HTERT RPE-1 (cell line): ENCODE results near the gene EPS15.
"Not testable (repeated sequence)": the region's sequence is repeated elsewhere in the genome, so short reads cannot be mapped to it uniquely, and the experiment has no call there.

Experiments
- in situ Hi-C: fragments of 300-500 bp; cut with MboI; formaldehyde crosslinking; loops from 4 replicates; pipeline ENCODE4 v1.14.3; 2020; ENCODE audit warnings: low sequenced_read_pairs

Gene EPS15

DNA sequence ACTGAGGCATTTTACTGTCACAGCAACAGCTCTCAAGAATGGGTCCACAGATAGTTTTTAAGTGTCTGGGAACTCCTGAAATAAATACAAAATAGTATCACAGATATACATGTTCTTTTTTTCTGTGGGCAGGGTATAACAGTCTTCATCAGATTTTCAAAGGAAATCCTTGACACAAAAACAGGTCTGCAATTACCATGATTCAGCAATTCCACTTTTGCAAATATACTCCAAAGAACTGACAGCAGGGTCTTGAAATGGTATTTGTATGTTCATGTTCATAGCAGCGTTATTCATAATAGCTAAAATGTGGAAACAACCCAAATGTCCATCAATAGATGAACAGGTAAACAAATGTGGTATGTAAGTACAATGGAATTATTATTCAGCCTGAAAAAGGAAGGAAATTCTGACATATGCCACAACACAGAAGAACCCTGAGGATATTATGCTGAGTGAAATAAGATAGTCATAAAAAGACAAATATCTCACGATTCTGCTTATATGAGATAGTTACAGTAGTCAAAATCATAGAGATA lies 85.0 kb downstream of the EPS15 start:
- in situ Hi-C loops: no loop called here

GRCh38 chr1:51433269-51433971 lies 85.6 kb downstream of the EPS15 start:
- in situ Hi-C loops: no loop called here

- in situ Hi-C loops: no loop called here
Observed at GRCh38 chr1:51432146-51432545, 86.9 kb downstream of the EPS15 start.

DNA sequence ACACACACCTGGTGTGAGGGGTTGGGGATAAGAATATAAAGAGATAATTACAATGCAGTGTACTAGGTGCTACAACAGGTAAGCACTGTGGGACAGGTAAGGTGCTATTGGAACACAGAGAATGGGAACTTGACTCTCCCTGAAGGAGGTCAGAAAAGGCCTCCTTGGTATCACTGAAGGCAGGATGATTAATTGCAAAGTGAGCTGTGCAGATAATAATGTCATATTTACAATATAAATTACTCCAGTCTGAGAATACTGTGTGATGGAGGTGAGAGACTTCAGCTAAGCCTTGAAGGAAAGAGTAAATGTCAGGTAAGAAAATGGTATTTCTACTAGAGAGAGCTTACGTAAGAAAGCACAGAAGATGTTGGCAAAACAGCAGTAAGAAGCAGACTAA lies 91.6 kb downstream of the EPS15 start:
- in situ Hi-C loops: no loop called here

DNA sequence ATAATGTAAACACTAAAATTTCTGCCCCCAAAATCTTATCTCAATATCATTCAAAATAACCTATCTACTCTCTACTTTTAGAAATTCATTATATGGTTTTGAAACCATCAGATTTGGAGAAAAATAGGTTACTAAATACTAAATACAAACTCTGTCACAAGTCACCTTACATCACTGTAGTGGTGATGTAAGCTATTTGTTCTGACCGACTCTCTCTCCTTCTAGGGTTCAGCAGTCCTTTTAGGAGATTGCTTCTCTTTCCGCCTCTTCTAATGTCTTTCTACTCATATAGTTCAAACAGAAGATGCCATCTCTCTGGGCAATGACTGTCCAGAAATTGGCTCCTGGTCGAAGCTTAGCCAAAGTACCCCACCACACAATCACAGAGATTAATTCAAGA lies 93.1 kb downstream of the EPS15 start:
- in situ Hi-C loops: no loop called here

GRCh38 chr1:51425273-51425672 lies 93.8 kb downstream of the EPS15 start:
- in situ Hi-C loops: no loop called here

DNA sequence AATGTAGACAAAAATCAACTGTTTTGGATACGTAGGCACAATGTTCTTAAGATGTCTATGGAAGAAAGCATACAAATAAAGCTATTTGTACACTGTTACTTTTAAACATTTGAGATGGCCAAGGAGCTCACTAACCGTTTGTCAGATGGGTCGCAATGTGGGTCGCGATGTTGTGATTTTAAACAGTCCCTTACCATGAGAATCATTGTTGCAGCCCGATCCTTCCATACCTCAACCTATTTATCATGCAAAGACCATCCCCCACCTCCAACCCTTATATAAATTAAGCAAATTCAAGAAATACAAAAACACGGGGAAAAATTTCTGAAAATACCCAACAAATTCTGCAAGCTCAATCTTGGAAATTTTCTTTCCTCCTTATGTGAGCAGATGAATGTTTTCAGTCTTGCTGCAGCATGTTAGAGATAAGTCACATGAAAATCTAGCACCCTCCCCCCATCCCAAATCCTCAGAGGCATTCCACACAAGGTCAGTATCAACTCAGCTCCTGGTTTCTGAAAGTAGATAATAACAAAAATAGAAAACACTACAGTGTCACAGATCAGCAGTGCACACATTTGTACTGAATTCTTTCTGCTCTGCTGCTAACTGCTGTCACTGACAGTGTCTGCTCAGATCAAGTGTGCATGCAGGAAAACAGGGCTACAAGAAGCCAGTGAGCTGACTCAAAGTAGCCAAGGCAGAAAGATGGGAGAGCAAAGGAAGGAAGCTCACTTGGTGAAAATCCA lies 95.8 kb downstream of the EPS15 start:
- in situ Hi-C loops: no loop called here

GRCh38 chr1:51422367-51423072 lies 96.5 kb downstream of the EPS15 start:
- in situ Hi-C loops: no loop called here

DNA sequence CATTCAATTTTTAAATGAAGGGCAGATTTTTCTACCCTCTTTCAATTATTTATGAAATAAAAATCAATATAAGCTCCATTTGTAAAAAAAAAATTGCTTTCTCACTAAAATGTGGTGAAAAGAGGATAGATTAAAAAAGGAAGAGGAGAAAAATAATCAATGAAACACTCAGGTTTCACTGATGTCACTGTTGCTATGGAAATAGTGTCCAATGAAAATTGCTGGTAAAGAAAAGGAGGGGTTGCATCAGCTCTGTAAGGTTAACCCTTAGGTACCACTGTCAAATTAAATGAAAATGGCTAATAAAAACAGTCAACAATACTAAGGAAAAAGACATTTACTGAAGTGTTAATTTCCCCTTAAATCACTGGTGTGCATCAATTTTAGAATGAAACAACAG lies 97.1 kb downstream of the EPS15 start:
- in situ Hi-C loops: no loop called here

DNA sequence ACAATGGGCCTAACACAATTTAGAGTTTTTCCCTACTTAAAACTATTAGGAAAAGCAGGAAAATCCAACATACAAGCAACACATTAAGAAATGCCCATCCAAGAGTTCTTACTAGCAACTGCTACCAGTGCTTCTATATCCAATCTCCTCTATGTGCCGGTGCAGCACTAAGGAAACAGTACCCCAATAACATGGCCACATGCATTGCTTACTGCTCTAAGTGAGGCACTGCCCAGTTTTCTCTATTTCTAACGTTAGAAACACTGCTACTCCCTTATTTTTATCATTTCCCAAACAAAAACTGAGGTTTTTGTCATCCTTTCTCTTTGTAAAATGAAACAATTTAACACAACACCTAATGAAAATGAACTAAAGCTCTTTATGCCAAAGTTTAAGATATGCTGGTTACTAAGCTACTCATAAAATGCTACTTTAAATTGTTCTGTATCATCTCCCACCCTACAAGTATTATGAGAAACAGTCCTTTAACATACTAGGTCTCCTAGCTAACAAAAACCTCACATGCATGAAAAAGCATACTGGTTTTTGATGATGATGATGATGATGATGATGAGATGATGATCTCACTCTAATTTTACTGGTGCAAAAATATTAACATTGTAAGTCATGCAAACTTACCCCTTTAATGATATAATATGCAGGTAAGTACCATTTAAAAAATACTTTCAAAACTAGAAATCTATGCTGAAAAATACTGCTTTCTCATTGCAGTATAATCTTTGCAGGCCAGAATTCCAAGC lies 98.0 kb downstream of the EPS15 start:
- in situ Hi-C loops: no loop called here

DNA sequence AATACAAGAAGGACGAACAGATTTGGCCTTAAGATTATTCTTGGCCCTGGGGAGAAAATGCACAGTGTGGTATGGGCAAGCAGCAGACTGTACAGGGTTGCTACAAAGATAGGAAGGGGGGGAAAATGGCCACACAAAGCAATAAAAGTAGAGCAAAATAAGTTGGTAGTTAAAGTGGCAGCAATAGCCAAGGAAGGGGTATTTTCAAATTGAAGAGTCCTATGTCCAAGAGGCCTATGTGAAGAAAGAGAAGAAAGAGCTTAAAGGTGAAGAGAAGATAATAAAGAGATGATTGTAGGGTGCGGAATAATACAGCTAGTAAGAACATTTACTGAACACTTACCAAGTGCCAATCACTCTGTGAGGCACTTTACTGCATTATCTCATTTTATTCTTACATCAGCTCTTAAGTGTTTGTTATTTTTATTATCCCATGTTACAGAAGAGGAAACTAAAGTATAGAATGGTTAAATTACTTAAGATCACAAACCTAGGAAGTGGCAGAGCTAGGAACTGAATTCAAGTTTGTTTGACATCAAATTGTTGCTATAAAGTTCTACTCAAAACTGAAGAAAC lies 100.6 kb downstream of the EPS15 start:
- in situ Hi-C loops: no loop called here

- in situ Hi-C loops: no loop called here
Observed at GRCh38 chr1:51417496-51418383, 101.3 kb downstream of the EPS15 start.

GRCh38 chr1:51416910-51417309 lies 102.2 kb downstream of the EPS15 start:
- in situ Hi-C loops: no loop called here

GRCh38 chr1:51415963-51416362 lies 103.1 kb downstream of the EPS15 start:
- in situ Hi-C loops: no loop called here

- in situ Hi-C loops: no loop called here
Observed at GRCh38 chr1:51414811-51415210, 104.3 kb downstream of the EPS15 start.

DNA sequence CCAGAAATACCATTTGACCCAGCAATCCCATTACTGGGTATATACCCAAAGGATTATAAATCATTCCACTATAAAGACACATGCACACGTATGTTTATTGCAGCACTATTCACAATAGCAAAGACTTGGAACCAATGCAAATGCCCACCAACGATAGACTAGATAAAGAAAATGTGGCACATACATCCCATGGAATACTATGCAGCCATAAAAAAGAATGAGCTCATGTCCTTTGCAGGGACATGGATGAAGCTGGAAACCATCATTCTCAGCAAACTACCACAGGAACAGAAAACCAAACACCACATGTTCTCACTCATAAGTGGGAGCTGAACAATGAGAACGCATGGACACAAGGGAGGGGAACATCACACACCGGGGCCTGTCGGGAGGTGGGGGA lies 107.2 kb downstream of the EPS15 start:
- in situ Hi-C loops: not testable (repeated sequence)

DNA sequence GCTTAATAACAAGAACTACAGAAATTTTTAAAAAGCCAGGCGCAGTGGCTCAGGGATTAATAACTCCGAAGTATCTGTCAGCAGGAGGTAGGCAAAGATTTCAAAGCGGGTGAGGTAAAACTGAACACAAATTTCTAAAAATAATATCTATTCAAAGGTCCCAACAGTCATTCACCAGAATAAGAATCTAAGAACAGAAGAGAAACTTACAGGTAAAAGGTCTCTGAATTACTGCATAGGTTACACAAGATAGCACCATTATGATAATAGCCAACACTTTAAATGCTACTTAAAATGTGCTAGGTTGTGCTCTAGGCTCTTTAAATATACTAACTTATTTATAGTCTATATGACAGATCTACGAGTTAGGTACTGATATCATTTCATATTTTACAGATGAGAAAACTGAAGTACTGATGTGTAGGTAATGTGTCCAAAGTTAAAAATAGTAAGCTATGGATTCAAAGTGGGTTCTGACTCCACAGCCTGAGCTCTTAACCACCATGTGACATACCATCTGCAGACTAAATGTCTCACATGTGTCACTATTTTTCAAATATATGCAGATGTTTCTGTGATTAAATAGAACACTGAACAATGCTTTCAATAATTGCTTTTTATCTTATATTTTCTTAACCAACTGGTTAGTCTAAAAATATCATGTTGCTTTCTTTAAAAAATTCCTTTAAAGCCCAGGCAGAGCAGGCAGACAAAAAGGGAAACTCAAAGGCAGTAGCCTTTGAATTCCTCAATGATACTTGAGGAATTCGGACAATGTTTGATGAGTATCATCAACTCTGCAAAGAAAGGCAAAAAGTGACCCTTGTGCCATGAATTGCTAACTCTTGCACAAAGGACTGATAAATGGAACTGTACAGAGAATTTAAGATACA lies 108.3 kb downstream of the EPS15 start:
- in situ Hi-C loops: no loop called here

DNA sequence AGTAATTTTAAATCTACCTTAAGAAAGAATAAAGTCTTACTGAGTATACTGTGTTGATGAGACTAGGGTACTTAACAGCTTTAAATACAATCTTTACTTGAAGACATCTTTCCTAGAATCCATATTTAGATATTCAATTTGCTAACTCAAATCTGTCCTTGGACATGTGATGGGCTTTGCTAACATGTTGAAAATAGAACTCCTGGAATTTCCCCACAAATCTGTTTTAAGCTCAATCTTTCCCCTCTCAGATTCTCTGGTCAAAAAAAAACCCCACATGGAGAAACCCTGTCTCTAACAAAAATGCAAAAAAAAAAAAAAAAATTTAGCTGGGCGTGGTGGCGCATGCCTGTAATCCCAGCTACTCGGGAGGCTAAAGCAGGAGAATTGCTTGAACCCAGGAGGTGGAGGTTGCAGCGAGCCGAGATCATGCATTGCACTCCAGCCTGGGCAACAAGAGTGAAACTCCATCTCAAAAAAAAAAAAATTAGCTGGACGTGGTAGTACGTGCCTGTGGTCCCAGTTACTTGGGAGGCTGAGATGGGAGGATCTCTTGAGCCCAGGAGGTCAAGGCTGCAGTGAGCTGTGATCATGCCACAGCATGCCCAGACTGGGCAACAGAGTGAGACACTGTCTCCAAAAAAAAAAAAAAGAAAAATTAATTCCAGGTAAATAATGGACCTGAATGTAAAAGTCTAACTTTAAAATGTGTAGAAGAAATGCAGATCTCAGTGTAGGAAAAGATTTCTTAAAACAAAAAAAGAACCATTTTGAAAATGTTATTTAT lies 109.1 kb downstream of the EPS15 start:
- in situ Hi-C loops: not testable (repeated sequence)
